NCI-H226 (cell line): ENCODE measurements around the gene ZNF580.
A peak's percentile ranks its signal among the peaks of the same experiment; 100 is the strongest.

Experiments used
- DNase-seq: peaks from one replicate; pipeline ENCODE4 v3.0.0-alpha.2; 2015

Gene ZNF580

GRCh38 chr19:55663846-55664536 lies 23.2 kb downstream of the ZNF580 start:
- no peak for DNase-seq

- no peak for DNase-seq
Measured at GRCh38 chr19:55666343-55667005, 25.7 kb downstream of the ZNF580 start.

DNA sequence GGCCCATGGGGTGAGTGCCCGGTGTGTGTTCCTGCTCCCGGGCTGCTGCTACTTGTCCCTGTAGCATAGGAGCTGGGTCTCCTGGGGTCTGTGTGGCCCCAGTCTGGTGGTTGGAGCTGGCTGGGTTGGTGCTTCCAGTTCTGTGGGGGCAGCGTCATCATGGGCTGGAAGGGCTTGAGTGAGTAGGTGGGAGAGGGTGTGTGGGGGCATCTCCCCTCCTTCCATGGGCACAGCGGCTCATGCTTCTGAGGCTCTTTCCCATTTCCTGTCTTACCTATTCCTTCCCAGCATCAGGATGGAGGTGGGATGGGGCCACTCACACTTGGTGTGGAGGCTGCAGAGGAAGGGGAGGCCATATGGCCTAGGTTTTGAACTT lies 26.2 kb downstream of the ZNF580 start:
- no peak for DNase-seq

DNA sequence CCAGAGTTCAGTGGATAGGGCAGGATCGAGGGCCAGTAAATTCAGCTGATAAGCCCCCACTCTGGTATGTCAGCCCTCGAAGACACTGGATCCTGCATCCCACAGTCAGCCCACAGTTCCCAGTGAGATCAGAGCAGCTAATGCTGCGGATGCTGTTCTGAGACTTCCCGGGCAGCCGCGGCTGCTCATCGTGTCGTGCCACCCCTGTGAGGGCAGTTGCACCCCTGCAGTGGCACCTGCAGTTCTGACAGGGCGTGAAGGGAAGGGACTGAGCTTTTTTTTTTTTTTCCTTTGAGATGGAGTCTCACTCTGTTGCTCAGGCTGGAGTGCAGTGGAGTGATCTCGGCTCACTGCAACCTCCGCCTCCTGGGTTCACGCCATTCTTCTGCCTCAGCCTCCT lies 26.7 kb downstream of the ZNF580 start:
- DNase-seq = no peak

DNA sequence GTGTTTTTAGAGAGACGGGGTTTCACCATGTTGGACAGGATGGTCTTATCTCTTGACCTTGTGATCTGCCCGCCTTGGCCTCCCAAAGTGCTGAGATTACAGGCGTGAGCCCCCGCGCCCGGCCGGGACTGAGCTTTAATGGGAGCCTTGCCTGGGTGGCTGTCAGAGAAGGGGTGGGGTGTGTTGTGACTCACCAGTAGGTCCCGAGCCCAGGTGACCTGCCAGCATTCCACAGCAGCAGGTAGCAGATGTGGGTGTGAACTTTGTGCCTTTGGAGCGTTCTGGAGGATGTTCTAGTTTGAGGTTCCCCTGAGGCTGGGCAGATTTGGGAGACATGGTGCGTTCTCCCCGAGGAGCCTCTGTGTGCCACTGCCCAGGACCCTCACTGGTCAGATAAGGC lies 27.2 kb downstream of the ZNF580 start:
- DNase-seq = no peak

DNA sequence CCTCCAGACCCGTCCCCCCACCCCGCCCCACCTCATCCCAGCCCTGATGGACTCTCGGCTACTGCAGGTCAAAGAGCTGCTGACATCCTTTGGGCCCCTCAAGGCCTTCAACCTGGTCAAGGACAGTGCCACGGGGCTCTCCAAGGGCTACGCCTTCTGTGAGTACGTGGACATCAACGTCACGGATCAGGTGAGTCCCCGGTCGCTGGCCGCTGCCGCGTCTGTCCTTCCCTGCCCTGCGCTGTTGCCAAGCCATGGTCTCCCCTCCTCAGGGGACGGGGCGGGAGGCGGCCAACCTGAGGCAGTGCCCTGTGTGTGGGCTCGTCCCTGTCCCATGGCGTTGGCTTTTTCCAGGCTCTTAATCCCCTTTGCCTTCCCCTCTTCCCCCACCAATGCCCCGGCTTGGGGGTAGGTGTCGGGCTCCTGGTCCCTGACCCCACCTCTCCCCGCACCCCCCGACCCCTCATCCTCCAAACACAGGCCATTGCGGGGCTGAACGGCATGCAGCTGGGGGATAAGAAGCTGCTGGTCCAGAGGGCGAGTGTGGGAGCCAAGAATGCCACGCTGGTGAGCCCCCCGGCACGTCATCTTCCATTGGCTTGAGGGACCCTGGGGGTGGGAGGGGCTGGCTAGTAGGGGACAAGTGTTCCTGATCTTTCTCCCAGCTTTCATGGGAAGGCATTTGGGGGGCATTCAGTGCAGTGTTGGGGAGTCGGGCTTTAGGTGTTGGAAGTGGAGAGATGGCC lies 28.0 kb downstream of the ZNF580 start:
- DNase-seq = no peak

DNA sequence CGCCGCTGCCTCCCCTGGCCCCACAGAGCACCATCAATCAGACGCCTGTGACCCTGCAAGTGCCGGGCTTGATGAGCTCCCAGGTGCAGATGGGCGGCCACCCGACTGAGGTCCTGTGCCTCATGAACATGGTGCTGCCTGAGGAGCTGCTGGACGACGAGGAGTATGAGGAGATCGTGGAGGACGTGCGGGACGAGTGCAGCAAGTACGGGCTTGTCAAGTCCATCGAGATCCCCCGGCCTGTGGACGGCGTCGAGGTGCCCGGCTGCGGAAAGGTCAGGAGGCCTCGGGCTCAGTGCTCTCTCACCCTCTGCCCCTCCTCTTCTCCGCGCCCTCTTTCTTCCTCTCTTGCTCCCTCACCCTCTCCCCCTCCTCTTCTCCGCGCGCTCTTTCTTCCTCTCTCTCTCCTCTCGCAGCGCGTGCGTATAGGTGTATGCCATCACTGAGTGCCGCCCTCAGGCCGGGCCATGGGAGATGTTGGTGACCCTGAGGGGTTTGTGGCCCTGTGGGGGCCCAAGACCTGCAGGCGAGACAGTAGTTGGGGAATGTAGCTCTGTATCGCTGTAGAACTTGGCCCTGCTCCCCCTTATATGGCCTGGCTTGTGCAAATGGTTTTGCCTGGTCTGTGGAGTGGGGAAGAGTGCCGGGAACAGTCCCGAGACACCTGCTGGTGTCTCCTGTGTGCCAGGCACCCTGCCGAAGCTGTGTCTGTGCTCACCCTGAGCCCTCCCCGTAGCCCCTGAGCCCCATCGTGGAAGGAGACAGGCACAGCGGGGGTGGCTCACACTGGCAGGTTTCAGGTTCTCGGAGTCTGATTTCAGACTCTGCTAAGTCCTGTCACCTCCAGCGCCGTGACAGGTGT lies 28.8 kb downstream of the ZNF580 start:
- DNase-seq = no peak

DNA sequence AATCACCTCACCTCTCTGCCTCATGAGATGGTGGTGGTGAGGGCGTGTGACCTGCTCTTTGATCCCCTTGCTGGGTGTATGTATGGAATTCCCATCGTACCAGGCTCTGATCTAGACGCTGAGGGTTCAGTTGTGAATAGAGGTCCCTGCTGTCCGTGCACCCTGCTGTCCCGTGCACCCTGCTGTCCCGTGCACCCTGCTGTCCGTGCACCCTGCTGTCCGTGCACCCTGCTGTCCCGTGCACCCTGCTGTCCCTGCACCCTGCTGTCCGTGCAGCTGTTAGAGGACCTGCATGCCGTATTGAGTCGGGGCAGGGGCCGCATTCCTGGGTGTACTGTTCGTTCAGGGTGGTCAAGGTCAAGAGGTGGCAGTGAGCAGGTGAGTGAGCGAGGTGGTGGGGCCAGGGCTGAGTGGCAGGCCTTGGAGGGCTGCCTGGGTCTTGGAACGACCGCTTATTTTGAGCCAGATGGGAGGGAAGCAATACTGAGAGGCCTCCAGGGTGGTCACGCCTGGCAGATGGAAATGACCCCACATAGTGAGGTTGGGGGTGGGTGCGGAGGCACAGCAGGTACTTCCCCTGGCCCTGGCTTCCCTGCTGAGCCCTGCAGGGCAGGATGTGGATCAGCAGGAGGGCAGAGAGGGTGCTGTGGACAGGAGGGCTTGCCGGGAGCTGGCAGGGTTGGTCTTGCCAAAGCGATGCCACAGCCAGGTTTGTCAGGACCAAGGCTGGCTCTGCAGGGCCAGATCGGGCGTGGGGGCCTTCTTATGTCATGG lies 29.7 kb downstream of the ZNF580 start:
- peak; percentile 40 for DNase-seq

DNA sequence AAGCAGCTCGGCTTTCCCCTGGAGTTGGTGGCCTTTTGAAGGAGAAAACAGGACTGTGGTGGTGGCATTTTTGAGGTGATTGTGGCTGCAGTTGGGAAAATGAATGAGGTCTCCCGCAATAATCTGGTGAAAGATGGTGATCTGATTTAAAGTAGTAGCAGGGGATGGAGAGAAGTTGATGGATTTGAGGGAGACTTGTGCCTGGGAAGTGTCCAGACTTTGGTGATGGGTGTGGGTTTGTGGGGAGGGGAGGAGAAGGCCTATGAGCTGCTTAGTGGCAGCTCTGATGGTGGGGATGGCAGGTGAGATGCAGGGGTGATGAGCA lies 30.2 kb downstream of the ZNF580 start:
- no peak for DNase-seq

- peak; percentile 32 for DNase-seq
Measured at GRCh38 chr19:55672418-55672817, 31.6 kb downstream of the ZNF580 start.

- no peak for DNase-seq
Measured at GRCh38 chr19:55673465-55673864, 32.7 kb downstream of the ZNF580 start.

DNA sequence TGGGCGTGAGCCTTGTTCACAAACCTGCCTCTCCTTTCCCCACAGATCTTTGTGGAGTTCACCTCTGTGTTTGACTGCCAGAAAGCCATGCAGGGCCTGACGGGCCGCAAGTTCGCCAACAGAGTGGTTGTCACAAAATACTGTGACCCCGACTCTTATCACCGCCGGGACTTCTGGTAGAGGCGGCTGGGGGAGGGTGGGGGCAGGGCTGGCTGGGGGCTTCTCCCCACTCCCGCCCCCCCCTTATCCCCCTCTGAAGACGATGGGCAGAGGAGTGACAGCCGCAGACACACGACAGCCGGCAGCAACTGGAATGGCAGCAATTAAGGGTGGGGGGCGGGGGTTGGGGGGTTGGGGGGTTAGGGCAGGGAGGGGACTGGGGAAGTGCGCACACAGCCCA lies 33.1 kb downstream of the ZNF580 start:
- no peak for DNase-seq

DNA sequence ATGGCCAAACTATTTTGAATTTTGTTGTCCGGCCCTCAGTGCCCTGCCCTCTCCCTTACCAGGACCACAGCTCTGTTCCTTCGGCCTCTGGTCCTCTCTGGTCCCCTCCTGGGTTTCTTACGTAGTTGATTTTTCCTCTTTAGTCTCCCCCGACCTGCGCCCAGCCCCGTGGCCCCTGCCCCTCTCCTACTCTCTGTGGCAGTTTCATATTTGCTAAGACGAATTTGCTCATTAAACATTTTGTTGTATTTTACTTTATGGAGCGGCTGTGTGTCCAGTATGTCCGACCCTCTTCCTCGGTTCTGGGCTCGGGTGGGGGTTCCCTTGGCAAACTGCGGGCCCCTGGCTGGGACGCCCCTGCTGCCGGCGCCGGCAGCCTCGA lies 33.6 kb downstream of the ZNF580 start:
- DNase-seq = no peak

GRCh38 chr19:55674841-55675660 lies 34.2 kb downstream of the ZNF580 start, which contains the start of gene EPN1:
Gene EPN1 (plus strand): TSS chr19:55675226. CDS start chr19:55678628, 3,402 bp downstream.
- DNase-seq = peak; percentile 99

DNA sequence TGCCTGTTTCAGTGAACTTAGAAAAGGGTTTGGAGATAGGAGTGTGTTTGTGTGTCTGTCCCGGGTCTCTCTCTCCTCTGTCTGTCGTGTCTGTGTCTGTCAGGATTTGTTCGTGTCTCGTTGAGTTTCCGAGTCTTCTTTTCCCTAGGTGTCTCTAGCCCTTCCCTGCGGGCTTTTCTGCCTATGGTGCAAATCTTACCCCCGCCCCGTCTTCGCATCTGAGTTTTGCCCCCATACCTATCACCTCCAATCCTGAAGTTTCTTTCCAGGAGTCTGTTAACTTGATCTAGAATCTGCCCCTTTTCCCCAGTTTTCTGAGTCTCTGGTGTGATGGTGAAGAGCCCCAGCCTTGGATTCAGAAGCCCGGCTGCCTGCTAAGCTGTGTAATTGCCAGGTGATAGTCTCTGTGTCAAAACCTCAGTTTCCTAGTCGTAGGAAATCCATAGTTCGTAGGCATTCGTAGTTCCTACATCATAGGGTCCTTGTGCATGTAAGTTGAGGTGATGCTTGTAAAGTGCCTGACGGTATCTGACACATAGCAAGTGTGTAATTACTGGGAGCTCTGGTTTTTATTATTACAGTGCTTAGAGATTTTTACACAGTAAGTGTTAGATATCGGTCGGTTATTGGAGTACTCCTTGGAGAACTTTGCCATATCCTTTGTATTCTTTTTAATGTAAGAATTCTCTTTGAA lies 35.0 kb downstream of the ZNF580 start:
- no peak for DNase-seq

- no peak for DNase-seq
Measured at GRCh38 chr19:55676383-55676782, 35.6 kb downstream of the ZNF580 start.

- DNase-seq = no peak
Measured at GRCh38 chr19:55676889-55677505, 36.2 kb downstream of the ZNF580 start.

GRCh38 chr19:55677572-55678028 lies 36.8 kb downstream of the ZNF580 start:
- DNase-seq = no peak

DNA sequence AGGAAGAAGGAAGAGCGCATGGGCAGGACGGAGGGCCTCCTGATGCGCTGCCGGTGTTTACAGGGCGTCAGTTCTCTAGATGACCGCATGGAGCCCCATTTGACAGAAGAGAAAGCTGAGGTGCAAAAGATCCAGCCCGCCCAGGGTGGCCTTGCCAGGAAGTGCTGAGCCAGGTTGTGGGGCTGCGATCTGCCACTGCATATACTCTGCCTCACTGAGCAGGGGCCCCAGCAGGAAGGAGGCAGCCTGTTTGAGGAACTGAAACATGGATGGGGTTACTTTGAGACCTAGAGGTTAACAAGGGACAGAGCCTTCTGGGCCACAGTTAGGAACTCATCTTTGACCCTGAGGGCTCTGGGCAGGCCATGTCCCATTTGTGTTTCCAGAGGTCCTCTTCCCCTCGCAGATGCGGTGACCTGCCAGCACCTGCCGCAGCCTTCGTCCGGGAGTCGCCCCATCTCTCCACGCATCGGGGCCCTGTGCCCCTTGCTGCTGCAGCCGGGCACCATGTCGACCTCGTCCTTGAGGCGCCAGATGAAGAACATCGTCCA lies 37.4 kb downstream of the ZNF580 start:
- DNase-seq = no peak
